HEK293T (cell line): ENCODE data around the gene MCF2L.
"Not testable (repeated sequence)": the region's sequence is repeated elsewhere in the genome, so short reads cannot be mapped to it uniquely, and the experiment has no call there.

Experiments used
- CTCF ChIA-PET: fragments of 350-600 bp; formaldehyde crosslinking; extraction: SDS; loops from one replicate; lab custom pipeline; 2021; ENCODE audit warnings: antibody characterized with exemption, inconsistent platforms; lab: Yijun Ruan, JAX
- POLR2A ChIA-PET: fragments of 350-600 bp; formaldehyde crosslinking; extraction: SDS; loops from one replicate; lab custom pipeline; 2020; ENCODE audit warnings: antibody characterized with exemption, inconsistent platforms; lab: Yijun Ruan, JAX
- DNase-seq: peaks from one replicate; pipeline ENCODE4 v3.0.0; 2012; ENCODE audit warnings: mixed read lengths; ENCODE audit errors: extremely low spot score
- ARNT ChIP-seq: fragments of 450-650 bp; IDR thresholded peaks from 2 replicates; pipeline ENCODE4 v1.6.1; 2017; ENCODE audit warnings: mild to moderate bottlenecking
- BHLHE40 ChIP-seq: fragments of 450-650 bp; IDR thresholded peaks from 2 replicates; pipeline ENCODE4 v1.6.1; 2016; ENCODE audit warnings: mild to moderate bottlenecking, moderate library complexity, borderline replicate concordance
- CTBP1 ChIP-seq: fragments of 450-650 bp; IDR thresholded peaks from 2 replicates; pipeline ENCODE4 v1.6.1; 2016; ENCODE audit warnings: borderline replicate concordance
- ELF4 ChIP-seq: fragments of 450-650 bp; IDR thresholded peaks from 2 replicates; pipeline ENCODE4 v1.6.1; 2017; ENCODE audit warnings: antibody characterized with exemption
- FOXA1 ChIP-seq: fragments of 450-650 bp; IDR thresholded peaks from 2 replicates; pipeline ENCODE4 v1.6.1; 2016; ENCODE audit warnings: mild to moderate bottlenecking
- FOXK2 ChIP-seq: fragments of 450-650 bp; IDR thresholded peaks from 2 replicates; pipeline ENCODE4 v1.6.1; 2016; ENCODE audit warnings: mild to moderate bottlenecking
- FOXM1 ChIP-seq: fragments of 450-650 bp; IDR thresholded peaks from 2 replicates; pipeline ENCODE4 v1.6.1; 2017; ENCODE audit warnings: mild to moderate bottlenecking, borderline replicate concordance
- HDGF ChIP-seq: fragments of 450-650 bp; IDR thresholded peaks from 2 replicates; pipeline ENCODE4 v1.6.1; 2017; ENCODE audit warnings: antibody characterized with exemption, borderline replicate concordance
- L3MBTL2 ChIP-seq: fragments of 450-650 bp; conservative IDR thresholded peaks from 2 replicates; pipeline ENCODE4 v1.6.1; 2016; ENCODE audit warnings: mild to moderate bottlenecking
- LEF1 ChIP-seq: fragments of 450-650 bp; IDR thresholded peaks from 2 replicates; pipeline ENCODE4 v1.6.1; 2017; ENCODE audit warnings: mild to moderate bottlenecking, borderline replicate concordance
- NFRKB ChIP-seq: fragments of 450-650 bp; IDR thresholded peaks from 2 replicates; pipeline ENCODE4 v1.6.1; 2016; ENCODE audit warnings: mild to moderate bottlenecking, moderate library complexity
- SP1 ChIP-seq: fragments of 450-650 bp; IDR thresholded peaks from 2 replicates; pipeline ENCODE4 v1.6.1; 2017
- SUZ12 ChIP-seq: fragments of 450-650 bp; IDR thresholded peaks from 2 replicates; pipeline ENCODE4 v1.6.1; 2016; ENCODE audit warnings: mild to moderate bottlenecking
- TARDBP ChIP-seq: fragments of 450-650 bp; IDR thresholded peaks from 2 replicates; pipeline ENCODE4 v1.6.1; 2016
- ZNF384 ChIP-seq: fragments of 450-650 bp; IDR thresholded peaks from 2 replicates; pipeline ENCODE4 v1.6.1; 2016
- TF ChIP-seq, protein P1 (sequence below): fragments of 450-650 bp; IDR thresholded peaks from 2 replicates; pipeline ENCODE4 v1.6.1; 2016

The MCF2L gene

DNA sequence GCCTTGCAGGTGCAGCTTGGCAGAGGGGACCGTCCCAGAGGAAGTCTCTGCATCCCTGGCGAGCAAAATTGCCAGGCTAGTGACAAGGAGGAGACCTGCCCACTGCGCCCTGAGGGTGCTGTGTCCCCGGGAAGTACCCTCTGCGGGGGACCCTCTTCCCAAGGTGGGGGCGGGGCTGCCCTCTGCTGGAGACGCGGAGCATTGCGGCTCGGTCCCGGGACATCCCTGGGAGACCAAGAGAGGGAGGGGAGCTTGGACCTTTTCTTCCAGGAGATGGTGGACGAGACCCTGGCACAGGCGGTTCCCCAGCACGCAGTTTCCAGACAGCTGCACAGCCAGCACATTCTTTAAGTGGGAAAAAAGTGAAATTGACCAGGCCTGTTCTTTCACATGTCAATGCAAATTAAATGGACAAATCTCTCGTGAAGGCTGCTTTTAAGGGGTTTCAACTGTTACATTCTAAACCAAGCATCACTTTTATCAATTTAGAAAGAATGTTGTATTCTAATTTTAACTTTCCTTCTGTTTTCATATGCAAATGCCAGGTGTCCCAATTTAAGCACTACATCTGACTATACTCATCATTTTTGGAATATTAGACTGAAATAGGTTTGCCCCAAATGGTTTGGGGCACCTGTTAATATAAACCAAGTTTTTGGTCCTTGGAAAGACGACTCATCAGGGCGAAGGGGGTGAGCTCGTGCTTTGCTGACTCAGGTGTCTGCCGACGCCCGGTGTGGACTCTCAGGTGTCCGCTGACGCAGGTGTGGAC lies 60.7 kb downstream of the MCF2L start:
- TF ChIP-seq FOXK2 (no peak), LEF1 (no peak), NFRKB (no peak), ZNF384 (no peak), TARDBP (no peak), L3MBTL2 (no peak), FOXA1 (no peak), SP1 (no peak), FOXM1 (no peak), SUZ12 (no peak), BHLHE40 (no peak), HDGF (no peak), ELF4 (no peak), CTBP1 (no peak), ARNT (no peak)
- TF ChIP-seq, protein P1, sequence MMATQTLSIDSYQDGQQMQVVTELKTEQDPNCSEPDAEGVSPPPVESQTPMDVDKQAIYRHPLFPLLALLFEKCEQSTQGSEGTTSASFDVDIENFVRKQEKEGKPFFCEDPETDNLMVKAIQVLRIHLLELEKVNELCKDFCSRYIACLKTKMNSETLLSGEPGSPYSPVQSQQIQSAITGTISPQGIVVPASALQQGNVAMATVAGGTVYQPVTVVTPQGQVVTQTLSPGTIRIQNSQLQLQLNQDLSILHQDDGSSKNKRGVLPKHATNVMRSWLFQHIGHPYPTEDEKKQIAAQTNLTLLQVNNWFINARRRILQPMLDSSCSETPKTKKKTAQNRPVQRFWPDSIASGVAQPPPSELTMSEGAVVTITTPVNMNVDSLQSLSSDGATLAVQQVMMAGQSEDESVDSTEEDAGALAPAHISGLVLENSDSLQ: no peak
- ChIA-PET CTCF (interaction anchor here (0.5 to 1.6 kb wide), 9 partner anchors 9 to 87 kb away, joined by 3 to 7 read pairs (median 3); no protein-coding TSS in a partner anchor), POLR2A (no interaction called here)
- peak; percentile 56 for DNase-seq

GRCh38 chr13:113030259-113030640 lies 61.2 kb downstream of the MCF2L start:
- CTCF ChIA-PET: interaction anchor here (1.0 to 1.5 kb wide), 2 partner anchors 28 to 88 kb away, joined by 3 to 5 read pairs; no protein-coding TSS in a partner anchor
- DNase-seq, POLR2A ChIA-PET: not testable (repeated sequence)

GRCh38 chr13:113031465-113031864 lies 62.5 kb downstream of the MCF2L start:
- no peak for DNase-seq
- POLR2A ChIA-PET: no interaction called here
- CTCF ChIA-PET: interaction anchor here (1.5 kb wide), 1 partner anchor 89 kb away, joined by 5 read pairs; no protein-coding TSS in a partner anchor

GRCh38 chr13:113032291-113032690 lies 63.3 kb downstream of the MCF2L start:
- DNase-seq: no peak
- TF ChIP-seq CTBP1 (no peak), LEF1 (no peak), ZNF384 (no peak), NFRKB (no peak), ELF4 (no peak), HDGF (no peak), TARDBP (no peak), ARNT (no peak), BHLHE40 (no peak), FOXM1 (no peak), L3MBTL2 (no peak), SUZ12 (no peak), SP1 (no peak), FOXA1 (no peak), FOXK2 (no peak)
- TF ChIP-seq, protein P1: no peak
- POLR2A ChIA-PET: no interaction called here
- CTCF ChIA-PET: no interaction called here

More at GRCh38 chr13:113031465-113031864, 62.5 kb downstream of the MCF2L start:
- TF ChIP-seq HDGF (no peak), CTBP1 (no peak)

DNA sequence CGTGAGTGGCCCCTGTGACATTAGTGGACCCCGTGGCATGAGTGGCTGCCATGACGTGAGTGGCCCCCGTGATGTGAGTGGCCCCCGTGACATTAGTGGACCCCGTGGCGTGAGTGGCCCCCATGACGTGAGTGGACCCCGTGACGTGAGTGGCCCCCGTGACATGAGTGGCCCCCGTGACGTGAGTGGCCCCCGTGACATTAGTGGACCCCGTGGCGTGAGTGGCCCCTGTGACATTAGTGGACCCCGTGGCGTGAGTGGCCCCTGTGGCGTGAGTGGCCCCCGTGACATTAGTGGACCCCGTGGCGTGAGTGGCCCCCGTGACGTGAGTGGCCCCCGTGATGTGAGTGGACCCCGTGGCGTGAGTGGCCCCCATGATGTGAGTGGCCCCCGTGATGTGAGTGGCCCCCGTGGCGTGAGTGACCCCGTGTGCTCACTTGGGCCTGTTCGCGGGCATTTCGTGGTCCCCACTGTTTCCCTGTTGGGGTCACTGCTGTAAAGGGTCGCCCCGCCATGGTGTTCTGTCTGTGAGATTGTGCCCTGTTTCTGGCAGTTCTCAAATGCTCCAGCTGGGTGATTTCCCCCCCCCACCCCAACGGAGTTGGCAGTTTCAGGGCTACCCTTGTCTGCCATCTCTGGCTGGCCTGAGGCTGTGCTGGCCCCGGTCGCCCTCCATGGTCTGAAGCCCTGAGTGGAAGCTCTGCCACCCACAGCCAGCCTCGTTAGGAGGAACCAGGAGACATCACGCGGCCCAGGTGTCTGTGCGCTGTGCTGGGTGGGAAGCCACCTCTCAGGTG lies 64.2 kb downstream of the MCF2L start:
- no peak for DNase-seq
- ChIA-PET POLR2A (no interaction called here), CTCF (interaction anchor here (0.7 kb wide), 1 partner anchor 149 kb away, joined by 3 read pairs; no protein-coding TSS in a partner anchor)
- TF ChIP-seq CTBP1 (no peak), FOXA1 (no peak), FOXM1 (no peak), NFRKB (no peak), BHLHE40 (no peak), HDGF (no peak), TARDBP (no peak), L3MBTL2 (no peak), SP1 (no peak), FOXK2 (no peak)

- DNase-seq: peak; percentile 56
Observed at GRCh38 chr13:113034451-113035212, 65.6 kb downstream of the MCF2L start.

More at GRCh38 chr13:113034451-113035212, 65.6 kb downstream of the MCF2L start:
- TF ChIP-seq ZNF384 (no peak), ELF4 (no peak), SP1 (no peak), TARDBP (no peak), LEF1 (no peak), HDGF (no peak), ARNT (no peak), SUZ12 (no peak), BHLHE40 (no peak), NFRKB (no peak), FOXK2 (no peak), CTBP1 (no peak), FOXA1 (no peak), L3MBTL2 (no peak), FOXM1 (no peak)
- TF ChIP-seq, protein P1: no peak
- CTCF ChIA-PET: no interaction called here
- POLR2A ChIA-PET: no interaction called here
